RWPE2 (cell line): Measurements from ENCODE around the gene ZNF396.

Experiments
- ATAC-seq: fragments of 200-7000 bp; cut with Tn5 transposase; 3 replicates; pipeline ENCODE4 v1.9.1; 2021; ENCODE audit warnings: low read depth
- DNase-seq: peaks from one replicate; pipeline ENCODE4 v3.0.0-alpha.2; 2020; ENCODE audit warnings: low spot score
- H3K27ac ChIP-seq: fragments of 450-650 bp; 2 replicates; pipeline ENCODE4 v1.5.1; 2017; ENCODE audit warnings: mild to moderate bottlenecking; ENCODE audit not compliant: poor library complexity, severe bottlenecking
- H3K27me3 ChIP-seq: fragments of 250-450 bp; sonication (Bioruptor Pico); 2 replicates; pipeline ENCODE4 v1.5.1; 2021; ENCODE audit warnings: mild to moderate bottlenecking, moderate library complexity; ENCODE audit not compliant: insufficient read depth, poor library complexity, severe bottlenecking
- H3K36me3 ChIP-seq: fragments of 250-450 bp; sonication (Bioruptor Pico); 2 replicates; pipeline ENCODE4 v1.5.1; 2020; ENCODE audit warnings: low read depth, mild to moderate bottlenecking, moderate library complexity
- H3K4me1 ChIP-seq: fragments of 250-450 bp; sonication (Bioruptor Pico); 2 replicates; pipeline ENCODE4 v1.5.1; 2021; ENCODE audit warnings: mild to moderate bottlenecking, moderate library complexity; ENCODE audit not compliant: insufficient read depth, poor library complexity, severe bottlenecking
- H3K4me3 ChIP-seq: fragments of 250-450 bp; sonication (Bioruptor Pico); 2 replicates; pipeline ENCODE4 v1.5.1; 2021; ENCODE audit warnings: mild to moderate bottlenecking, moderate library complexity; ENCODE audit not compliant: severe bottlenecking
- H3K9me3 ChIP-seq: fragments of 250-450 bp; sonication (Bioruptor Pico); 2 replicates; pipeline ENCODE4 v1.5.1; 2021; ENCODE audit warnings: mild to moderate bottlenecking, moderate library complexity; ENCODE audit not compliant: severe bottlenecking
- TF ChIP-seq, protein P1 (sequence below): fragments of 450-650 bp; IDR thresholded peaks from one replicate; pipeline ENCODE4 v1.5.1; 2017; ENCODE audit warnings: mild to moderate bottlenecking, moderate library complexity; ENCODE audit not compliant: poor library complexity, severe bottlenecking

Gene ZNF396

DNA sequence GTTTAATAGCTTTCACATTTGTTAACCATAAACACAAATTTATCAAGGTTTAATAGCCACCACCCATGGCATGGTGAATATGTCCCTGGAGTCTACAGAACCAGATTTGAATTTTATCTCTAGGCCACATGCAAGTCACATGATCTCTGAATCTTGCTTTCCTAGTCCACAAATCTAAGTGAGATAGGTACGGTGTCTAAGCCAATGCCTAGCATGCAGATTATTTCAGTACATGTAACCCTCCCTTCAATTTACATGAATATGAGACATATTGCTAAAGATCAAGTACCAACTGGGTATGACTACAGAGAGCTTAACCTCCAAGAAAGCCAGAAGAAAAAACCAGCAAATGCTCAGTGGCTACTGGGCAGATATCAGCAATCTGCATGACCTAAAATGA, 42.9 kb downstream of the ZNF396 start:
- no peaks in the 10 kb centered on the region for H3K4me1 ChIP-seq
- H3K36me3 ChIP-seq, result peaks cover 73% of the 10 kb centered on the region
- no peak for DNase-seq
- H3K9me3 ChIP-seq, result no peaks in the 10 kb centered on the region
- no peak overlapping the region for H3K27ac ChIP-seq
- no peak overlapping the region for H3K4me3 ChIP-seq
- no peaks in the 10 kb centered on the region for H3K27me3 ChIP-seq
- TF ChIP-seq, protein P1, sequence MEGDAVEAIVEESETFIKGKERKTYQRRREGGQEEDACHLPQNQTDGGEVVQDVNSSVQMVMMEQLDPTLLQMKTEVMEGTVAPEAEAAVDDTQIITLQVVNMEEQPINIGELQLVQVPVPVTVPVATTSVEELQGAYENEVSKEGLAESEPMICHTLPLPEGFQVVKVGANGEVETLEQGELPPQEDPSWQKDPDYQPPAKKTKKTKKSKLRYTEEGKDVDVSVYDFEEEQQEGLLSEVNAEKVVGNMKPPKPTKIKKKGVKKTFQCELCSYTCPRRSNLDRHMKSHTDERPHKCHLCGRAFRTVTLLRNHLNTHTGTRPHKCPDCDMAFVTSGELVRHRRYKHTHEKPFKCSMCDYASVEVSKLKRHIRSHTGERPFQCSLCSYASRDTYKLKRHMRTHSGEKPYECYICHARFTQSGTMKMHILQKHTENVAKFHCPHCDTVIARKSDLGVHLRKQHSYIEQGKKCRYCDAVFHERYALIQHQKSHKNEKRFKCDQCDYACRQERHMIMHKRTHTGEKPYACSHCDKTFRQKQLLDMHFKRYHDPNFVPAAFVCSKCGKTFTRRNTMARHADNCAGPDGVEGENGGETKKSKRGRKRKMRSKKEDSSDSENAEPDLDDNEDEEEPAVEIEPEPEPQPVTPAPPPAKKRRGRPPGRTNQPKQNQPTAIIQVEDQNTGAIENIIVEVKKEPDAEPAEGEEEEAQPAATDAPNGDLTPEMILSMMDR, result no peak
- ATAC-seq, result no peak

DNA sequence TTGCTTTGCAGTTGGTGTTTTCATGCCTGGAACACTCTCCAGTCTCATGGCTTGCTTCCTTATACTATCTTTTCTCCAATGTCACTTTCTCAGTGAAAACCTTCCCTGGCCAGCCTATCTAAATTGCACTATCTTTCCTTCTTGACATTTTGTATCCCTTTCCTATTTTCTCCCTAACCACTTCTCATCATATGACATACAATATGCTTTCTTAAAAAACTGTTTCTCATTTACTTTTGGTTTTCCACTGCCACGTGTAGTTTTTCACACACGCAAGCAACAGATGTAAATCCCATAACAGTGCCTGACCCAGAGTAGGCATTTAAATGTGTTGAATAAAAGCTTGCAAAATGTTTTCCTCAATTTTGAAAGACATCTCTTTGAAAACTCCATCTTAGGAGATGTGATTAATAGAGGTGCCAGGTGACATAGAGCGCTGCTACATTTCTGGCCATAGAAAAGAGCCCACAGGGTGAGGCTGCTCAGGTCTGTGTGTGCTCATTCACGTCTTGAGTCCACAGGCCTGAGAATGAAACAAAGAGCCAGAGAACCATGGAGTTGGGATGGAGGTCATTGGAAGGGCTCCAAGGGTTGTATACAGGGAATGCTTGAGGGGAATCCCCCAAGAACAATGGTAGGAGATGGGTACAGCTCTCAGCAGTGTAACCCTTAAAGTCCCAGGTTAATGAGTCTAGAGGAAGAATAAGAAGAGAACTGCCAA, 45.6 kb downstream of the ZNF396 start:
- Histone ChIP-seq H3K4me3 (no peak overlapping the region), H3K4me1 (no peaks in the 10 kb centered on the region), H3K9me3 (no peaks in the 10 kb centered on the region), H3K27me3 (no peaks in the 10 kb centered on the region), H3K27ac (no peak overlapping the region), H3K36me3 (peaks cover 46% of the 10 kb centered on the region)
- TF ChIP-seq, protein P1, result no peak
- ATAC-seq, result no peak
- DNase-seq, result no peak

DNA sequence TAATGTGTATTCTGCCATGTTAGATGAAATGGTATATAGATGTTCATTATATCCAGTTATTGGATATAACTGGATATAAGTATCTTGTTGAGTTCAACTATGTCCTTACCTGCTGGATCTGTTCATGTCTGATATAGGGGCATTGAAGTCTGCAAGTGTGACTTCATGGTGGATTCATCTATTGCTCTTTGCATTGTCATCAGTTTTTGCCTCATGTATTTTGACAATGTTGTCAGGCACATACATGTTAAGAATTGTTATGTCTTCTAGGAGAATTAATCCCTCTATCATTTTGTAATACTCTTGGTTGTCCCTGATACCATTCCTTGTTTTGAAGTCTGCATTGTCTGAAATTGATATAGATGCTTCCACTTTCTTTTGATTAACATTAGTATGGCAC, 48.3 kb downstream of the ZNF396 start:
- Histone ChIP-seq H3K4me1 (no peaks in the 10 kb centered on the region), H3K27ac (no peak overlapping the region), H3K27me3 (no peaks in the 10 kb centered on the region), H3K4me3 (no peak overlapping the region), H3K9me3 (no peaks in the 10 kb centered on the region), H3K36me3 (peaks cover 19% of the 10 kb centered on the region)
- TF ChIP-seq, protein P1, result no peak
- no peak for ATAC-seq
- no peak for DNase-seq

DNA sequence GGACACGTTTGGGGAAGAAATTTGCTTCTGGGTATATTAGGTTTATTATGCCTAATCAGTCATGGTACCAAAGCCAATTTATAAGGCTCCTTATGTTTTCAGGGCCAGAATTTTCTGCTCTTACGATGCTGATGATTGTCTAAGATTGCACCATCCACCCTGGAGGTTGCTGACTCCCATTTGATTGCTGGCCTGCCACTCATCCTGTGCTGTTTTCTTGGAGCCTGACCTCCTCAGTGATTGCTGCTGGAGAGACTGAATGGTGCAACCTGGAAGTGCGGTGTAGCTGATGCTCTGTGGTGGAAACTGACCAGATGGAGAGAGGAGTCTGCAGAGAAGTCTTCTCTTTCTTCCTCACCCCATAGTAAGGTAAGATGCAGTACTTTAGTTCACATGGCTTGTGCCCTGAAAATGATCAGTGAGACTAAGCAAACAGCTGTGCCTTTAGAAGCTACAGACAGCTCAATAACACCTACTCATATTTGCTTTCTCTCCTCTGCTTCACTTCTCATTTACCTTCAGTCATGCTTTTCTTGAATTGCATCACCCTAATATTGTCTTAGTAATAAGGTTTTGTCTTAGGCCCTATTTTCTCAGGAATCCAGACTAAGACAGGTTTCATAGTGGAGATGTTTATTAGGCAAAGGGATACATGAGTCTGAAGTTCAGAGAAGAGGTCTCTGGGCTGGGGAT, 50.3 kb downstream of the ZNF396 start:
- Histone ChIP-seq H3K27me3 (no peaks in the 10 kb centered on the region), H3K27ac (no peak overlapping the region), H3K9me3 (no peaks in the 10 kb centered on the region), H3K36me3 (peaks cover 1% of the 10 kb centered on the region; the same call in 1 of the 2 replicates), H3K4me3 (no peak overlapping the region), H3K4me1 (no peaks in the 10 kb centered on the region)
- no peak for DNase-seq
- TF ChIP-seq, protein P1, result no peak
- 0 out of 3 replicates have a peak, but pooled peaks have one; percentile 14 for ATAC-seq
